Measurements from ENCODE around the gene FLG.
"Not testable (repeated sequence)": the region's sequence is repeated elsewhere in the genome, so short reads cannot be mapped to it uniquely, and the experiment has no call there.

Gene FLG

GRCh38 chr1:152303139-152303872 is 21.7 kb downstream of the FLG start:
- DNase-seq (ENCODE audit: low read depth in 2 of 2) = not testable (repeated sequence)

GRCh38 chr1:152256394-152256793 is 68.6 kb downstream of the FLG start:
- DNase-seq (ENCODE audit: low read depth in 2 of 2) = not testable (repeated sequence)

Measured in stimulated activated CD4-positive, alpha-beta T cell treated with anti-CD3 and anti-CD28 coated beads, Interleukin-1b, Interleukin-23, amount 100 ng/mL, for 4 hours (primary cell).